NCI-H82 (cell line): ENCODE measurements around the gene APOA5.

Experiments used
- DNase-seq: peaks from one replicate; lab custom pipeline; 2025; lab: John Stamatoyannopoulos, UW

The APOA5 gene

GRCh38 chr11:116773203-116774097 lies 18.2 kb downstream of the APOA5 start:
- DNase-seq = peak; percentile 79

- peak; percentile 88 for DNase-seq
Measured at GRCh38 chr11:116772443-116773202, 19.1 kb downstream of the APOA5 start, which contains the start of gene BUD13. Gene BUD13 (minus strand): TSS chr11:116772987. CDS start chr11:116772964, 23 bp downstream.

GRCh38 chr11:116771935-116772334 lies 19.7 kb downstream of the APOA5 start:
- no peak for DNase-seq

GRCh38 chr11:116762132-116762531 lies 29.5 kb downstream of the APOA5 start:
- DNase-seq = no peak

- DNase-seq = peak; percentile 71
Measured at GRCh38 chr11:116756044-116756443, 35.6 kb downstream of the APOA5 start.

GRCh38 chr11:116750070-116750718 lies 41.5 kb downstream of the APOA5 start:
- no peak for DNase-seq

GRCh38 chr11:116742104-116742503 lies 49.6 kb downstream of the APOA5 start:
- no peak for DNase-seq

GRCh38 chr11:116740741-116741140 lies 50.9 kb downstream of the APOA5 start:
- DNase-seq = no peak
